Sigmoid colon (tissue), 4 donors: ENCODE data around the gene LYRM4.

Source experiments
- CTCF ChIP-seq, 4 experiments: fragments of 450-650 bp in 3 of 4; fragments of 200-600 bp in 1 of 4; IDR thresholded peaks; one replicate each; pipeline ENCODE4 v1.5.1; 2016 to 2019; ENCODE audit warnings: antibody characterized with exemption in 4 of 4, mild to moderate bottlenecking in 3 of 4, moderate library complexity in 2 of 4
- EP300 ChIP-seq, 4 donors: sonication (generic); formaldehyde crosslinking; IDR thresholded peaks; one replicate each; pipeline ENCODE4 v1.6.1; 2017; ENCODE audit warnings: antibody characterized with exemption in 4 of 4
- POLR2A ChIP-seq, 2 donors: fragments of 450-650 bp; IDR thresholded peaks; one replicate each; pipeline ENCODE4 v1.6.1; 2016; ENCODE audit warnings: antibody characterized with exemption in 2 of 2, mild to moderate bottlenecking in 2 of 2, moderate library complexity in 2 of 2
- POLR2AphosphoS5 ChIP-seq, 4 donors: sonication (generic); formaldehyde crosslinking; IDR thresholded peaks; one replicate each; pipeline ENCODE4 v1.6.1; 2017; ENCODE audit warnings: antibody characterized with exemption in 4 of 4

DNA sequence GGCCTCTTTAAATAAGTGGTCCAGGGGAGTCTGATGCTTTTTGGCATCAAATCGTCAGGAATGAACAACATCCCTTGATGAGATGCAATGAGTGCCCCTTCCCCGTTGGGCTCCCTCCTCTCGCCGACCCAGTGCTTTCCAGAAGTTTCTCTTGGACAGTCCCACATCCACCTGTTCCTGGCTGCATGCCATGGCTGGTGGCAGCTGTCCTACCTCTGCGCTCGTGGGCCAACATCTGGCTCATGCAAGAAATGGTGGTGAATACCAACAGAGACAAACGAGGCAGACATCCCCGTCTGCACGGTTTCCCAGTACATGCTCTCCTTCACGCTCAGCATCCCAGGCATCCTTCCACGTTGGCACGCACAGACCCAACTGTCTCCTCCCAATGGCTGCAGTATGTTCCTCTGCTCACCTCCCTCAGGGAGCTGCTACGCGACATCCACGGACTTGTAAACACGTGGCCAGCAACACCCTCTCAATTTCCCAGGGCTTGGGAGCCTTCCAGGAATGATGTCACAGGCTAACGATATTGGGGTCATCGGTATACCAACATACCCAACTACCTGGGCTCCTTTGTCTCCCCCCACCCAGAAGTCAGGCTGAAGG, 138.1 kb downstream of the LYRM4 start:
- no peak for TF ChIP-seq POLR2AphosphoS5 (IDR thresholded peaks at IDR 0.05)
- no peak for TF ChIP-seq CTCF (IDR thresholded peaks at IDR 0.05)
- TF ChIP-seq EP300 (IDR thresholded peaks at IDR 0.05), result no peak
- TF ChIP-seq POLR2A (IDR thresholded peaks at IDR 0.05), result no peak
